HPDE6-E6E7 (cell line): Measurements from ENCODE around the gene GSTT2B.
A peak's percentile ranks its signal among the peaks of the same experiment; 100 is the strongest.
"Not testable (repeated sequence)": the region's sequence is repeated elsewhere in the genome, so short reads cannot be mapped to it uniquely, and the experiment has no call there.

ENCODE experiments used
- DNase-seq: peaks from one replicate; pipeline ENCODE4 v3.0.0; 2011; ENCODE audit warnings: missing footprints; ENCODE audit errors: extremely low spot score

Gene GSTT2B

GRCh38 chr22:23940166-23940565, 20.8 kb downstream of the GSTT2B start:
- DNase-seq = not testable (repeated sequence)

DNA sequence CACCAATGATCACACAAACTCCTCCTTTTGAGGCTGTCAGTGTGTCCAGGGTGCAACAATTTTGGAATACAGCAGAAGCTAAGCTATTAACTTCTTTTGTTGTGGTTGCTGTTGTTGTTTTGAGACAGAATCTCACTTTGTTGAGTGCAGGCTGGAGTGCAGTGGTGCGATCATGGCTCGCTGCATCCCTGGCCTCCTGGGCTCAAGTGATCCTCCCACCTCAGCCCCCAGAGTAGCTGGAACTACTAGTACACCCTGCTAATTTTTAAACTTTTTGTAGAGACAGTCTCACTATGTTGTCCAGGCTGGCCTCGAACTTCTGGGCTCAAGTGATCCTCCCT, 22.0 kb downstream of the GSTT2B start:
- no peak for DNase-seq

GRCh38 chr22:23938328-23939016, 22.5 kb downstream of the GSTT2B start:
- no peak for DNase-seq

DNA sequence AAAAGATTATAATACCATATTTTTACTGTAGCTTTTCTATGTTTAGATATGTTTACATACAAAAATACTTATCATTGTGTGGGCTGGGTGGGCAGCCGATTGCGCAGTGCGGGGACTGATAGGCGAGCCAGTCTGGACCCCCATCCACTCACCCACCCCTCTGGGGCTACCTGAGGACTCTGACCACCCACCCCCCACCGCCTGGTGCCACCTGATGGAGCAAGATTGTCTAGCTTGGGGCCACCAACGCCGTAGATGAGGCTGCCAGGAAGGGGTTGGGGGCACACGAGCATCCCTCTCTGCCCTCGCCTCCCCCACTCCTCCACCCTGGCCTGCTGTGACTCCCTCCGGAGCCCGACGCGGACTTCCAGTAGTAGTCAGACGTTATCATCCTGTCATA, 34.4 kb downstream of the GSTT2B start:
- no peak for DNase-seq

DNA sequence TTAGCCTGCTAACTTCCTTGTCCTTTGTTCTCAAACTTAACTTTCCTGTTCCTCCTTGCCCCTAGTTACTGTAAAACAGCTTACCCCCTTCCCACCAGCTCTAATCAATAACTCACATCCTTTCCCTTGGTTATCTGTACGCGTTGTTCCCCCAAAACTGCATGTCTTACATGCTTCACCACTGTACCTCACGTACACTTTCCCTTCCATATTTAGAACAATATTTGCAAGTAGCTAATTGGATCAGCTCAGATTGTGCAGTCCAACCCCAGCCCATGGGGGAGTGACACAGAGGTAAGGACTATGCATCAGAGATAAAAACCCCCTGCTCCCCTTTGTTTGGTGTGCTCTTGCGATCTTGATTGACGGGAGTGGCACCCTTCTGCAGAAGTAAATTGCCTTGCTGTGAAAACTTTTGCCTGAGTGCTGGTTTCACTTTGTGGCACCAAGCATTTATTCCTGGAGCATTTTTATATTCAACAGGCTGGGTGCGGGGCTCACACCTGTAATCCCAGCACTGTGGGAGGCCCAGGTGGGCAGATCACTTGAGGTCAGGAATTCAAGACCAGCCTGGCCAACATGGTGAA, 35.9 kb downstream of the GSTT2B start:
- DNase-seq = no peak

- no peak for DNase-seq
Observed at GRCh38 chr22:23922921-23923320, 38.1 kb downstream of the GSTT2B start.

- DNase-seq = not testable (repeated sequence)
Observed at GRCh38 chr22:23921586-23922201, 39.3 kb downstream of the GSTT2B start.

DNA sequence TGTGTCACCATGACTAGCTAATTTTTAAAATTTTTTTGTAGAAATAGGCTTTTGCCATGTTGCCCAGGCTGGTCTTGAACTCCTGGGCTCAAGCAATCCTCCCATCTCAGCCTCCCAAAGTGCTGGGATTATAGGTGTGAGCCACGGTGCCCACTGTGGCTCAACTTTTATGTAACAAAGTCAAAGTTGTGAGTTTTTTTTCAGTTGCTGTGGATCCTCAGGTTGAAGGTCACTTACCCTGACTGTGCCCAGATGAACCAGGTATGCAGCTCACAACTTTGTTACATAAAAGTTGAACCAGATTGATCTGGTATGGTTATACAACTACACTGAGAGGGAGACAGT, 40.8 kb downstream of the GSTT2B start:
- DNase-seq = not testable (repeated sequence)

DNA sequence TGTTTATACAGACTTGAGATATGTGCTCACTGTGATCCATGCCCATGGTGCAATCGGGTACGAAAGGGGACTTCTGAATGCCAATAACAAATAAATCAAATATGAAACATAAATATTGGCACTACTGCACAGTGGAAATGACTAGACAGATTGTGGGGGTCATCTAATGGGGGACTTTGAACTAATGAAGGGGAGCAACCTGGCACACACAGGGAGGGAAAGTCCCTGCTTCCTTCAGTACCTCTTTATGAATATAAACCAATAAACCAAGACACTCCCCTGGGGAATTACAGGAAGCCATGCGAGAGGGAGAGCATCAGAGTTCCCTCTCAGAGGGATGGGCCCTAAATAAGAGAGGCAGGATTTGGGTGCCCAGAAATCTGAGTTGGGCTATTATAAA, 45.7 kb downstream of the GSTT2B start:
- DNase-seq = no peak

DNA sequence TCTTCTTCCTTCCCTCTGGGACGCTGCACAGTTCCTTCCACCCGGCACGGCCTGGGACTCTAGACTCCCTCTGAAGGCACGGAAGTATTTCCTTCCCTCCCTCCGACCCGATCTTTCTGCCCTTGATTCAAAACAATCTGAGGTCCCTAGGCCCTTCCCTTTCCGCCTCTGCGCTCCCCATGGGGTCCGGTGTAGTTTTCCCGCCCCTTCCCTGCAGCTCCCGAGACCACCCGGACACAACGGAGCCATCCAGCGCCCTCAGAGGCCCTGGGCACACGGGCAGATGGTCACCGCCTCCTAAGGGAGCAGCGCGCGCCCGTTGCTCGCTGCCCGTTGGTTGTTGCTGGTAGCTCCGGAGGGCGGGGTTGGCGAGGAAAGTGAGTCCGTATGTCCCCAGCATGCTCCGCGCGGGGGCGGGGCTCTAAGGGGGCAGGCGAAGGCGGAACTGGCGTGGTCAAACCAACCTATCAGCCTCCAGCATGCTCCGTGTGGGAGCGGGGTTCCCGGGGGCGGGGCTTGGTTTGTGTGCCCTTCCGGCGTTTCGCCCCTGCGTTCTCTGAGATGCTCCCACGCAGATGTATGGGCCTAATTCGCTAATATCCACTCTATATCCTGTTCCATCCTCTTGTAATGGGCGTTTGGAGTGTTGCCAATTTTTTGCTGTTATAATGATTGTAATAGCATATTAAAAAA, 47.2 kb downstream of the GSTT2B start:
- DNase-seq = peak; percentile 97

DNA sequence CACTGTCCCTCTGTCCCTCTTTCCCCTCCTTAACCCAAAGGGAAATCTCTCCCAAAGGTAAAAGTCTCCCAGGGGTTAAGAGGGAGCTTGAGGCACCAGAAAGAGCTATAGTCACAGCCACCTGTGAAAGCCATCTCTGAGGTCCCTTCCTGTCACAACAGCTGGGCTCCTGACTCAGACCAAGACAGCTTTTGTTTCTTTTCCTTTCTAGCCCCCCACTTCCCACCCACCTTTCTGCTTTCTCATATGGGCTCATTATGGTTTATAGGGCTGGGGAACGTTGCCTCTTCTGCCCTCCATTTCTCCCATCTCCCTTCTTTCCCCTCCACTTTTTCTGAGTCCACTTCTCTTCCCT, 47.7 kb downstream of the GSTT2B start:
- DNase-seq = no peak

GRCh38 chr22:23912293-23912903, 48.6 kb downstream of the GSTT2B start:
- no peak for DNase-seq

- no peak for DNase-seq
Observed at GRCh38 chr22:23911318-23911980, 49.5 kb downstream of the GSTT2B start.

GRCh38 chr22:23910496-23911190, 50.4 kb downstream of the GSTT2B start:
- no peak for DNase-seq

DNA sequence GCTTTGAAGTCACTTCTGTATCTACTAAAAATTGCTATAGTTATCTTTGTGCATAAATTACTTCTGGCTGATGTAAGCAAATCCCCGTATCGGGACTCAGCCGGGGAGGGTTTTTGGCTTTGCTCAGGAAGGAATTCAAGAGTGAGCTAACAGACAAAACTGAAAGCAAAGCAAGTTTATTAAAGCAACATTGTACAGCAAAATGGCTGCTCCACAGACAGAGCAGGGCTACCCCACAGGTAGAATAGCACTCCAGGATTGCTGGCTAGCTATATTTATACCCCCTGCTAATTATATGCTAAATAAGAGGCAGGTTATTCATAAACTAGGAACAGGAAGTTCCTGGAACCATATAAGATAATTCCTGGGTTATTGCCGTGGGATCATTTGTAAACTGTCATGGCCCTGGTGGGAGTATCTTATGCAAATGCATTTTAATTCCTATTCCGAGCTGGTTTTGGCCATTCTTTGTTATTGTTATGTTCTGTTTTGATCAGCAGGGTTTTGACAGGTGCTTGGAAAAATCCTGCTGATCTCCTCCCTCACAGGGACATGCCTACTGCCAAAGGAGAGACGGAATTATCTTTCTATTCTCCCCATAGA, 51.6 kb downstream of the GSTT2B start:
- no peak for DNase-seq

DNA sequence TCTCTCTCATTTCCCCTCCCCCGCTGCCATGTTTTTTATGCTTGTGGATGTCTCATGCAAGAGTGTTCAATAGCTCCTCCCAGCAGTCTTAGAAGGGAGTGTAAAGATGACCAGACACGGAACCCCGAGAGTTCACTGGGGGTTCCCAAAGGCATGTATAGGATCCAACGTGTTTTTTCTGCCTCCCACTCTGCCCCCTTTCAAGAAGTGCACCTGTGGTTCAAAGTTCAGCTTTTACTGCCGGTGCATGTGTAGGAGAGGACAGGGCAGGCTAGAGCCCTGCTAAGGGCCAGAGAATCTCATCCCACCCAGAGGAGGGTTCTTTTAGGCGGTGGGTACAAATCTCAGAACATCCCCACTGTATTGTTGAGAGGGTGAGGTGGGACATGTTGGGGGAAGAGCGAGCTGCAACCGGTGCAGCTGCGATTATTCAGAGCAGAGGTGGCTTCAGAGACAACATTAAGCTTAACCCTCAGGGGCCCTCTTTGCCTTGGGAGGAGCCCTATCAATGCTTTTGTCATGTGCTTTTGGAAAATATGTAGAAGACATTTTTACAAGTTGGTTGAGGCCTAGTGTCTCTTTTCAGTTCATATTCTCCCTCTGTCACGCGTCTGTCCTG, 52.3 kb downstream of the GSTT2B start:
- DNase-seq = no peak

- not testable (repeated sequence) for DNase-seq
Observed at GRCh38 chr22:23907423-23907822, 53.6 kb downstream of the GSTT2B start.
